Heart left ventricle (tissue), 16 donors: ENCODE data around the gene GPBP1L1. TPM values are rescaled to one million over a fixed set of nuclear protein-coding genes. Genes with fewer than 3 reads are reported as not detected.

Experiments
- ATAC-seq, 4 donors: fragments of 200-7000 bp; cut with Tn5 transposase; one replicate each; pipeline ENCODE4 v1.9.1; 2020 to 2022; ENCODE audit warnings: moderate library complexity in 4 of 4, mild to moderate bottlenecking in 3 of 4, moderate number of reproducible peaks in 1 of 4
- DNase-seq, 5 donors: peaks; one replicate each; pipeline ENCODE4 v3.0.0-alpha.2; 2020
- H3K27ac ChIP-seq, 12 donors: fragments of 200-600 bp; sonication (generic) in 4 of 12; one replicate each; pipeline versions ENCODE4 v1.5.0 to v1.8.0; 2016 to 2022; ENCODE audit warnings: mild to moderate bottlenecking in 2 of 12
- H3K27me3 ChIP-seq, 9 donors: fragments of 200-600 bp; sonication (generic) in 2 of 9; one replicate each; pipeline versions ENCODE4 v1.5.1 to v1.8.0; 2016 to 2022; ENCODE audit warnings: mild to moderate bottlenecking in 3 of 9
- H3K36me3 ChIP-seq, 9 donors: fragments of 200-600 bp; sonication (generic) in 2 of 9; one replicate each; pipeline versions ENCODE4 v1.5.0 to v1.8.0; 2018 to 2022; ENCODE audit warnings: mild to moderate bottlenecking in 2 of 9
- H3K4me1 ChIP-seq, 12 donors: fragments of 200-600 bp; sonication (generic) in 4 of 12; one replicate each; pipeline versions ENCODE4 v1.5.0 to v1.8.0; 2016 to 2022; ENCODE audit warnings: mild to moderate bottlenecking in 3 of 12
- H3K4me3 ChIP-seq, 12 donors: fragments of 200-600 bp; sonication (generic) in 4 of 12; one replicate each; pipeline versions ENCODE4 v1.5.0 to v1.8.0; 2017 to 2022; ENCODE audit warnings: mild to moderate bottlenecking in 9 of 12, moderate library complexity in 4 of 12
- H3K9me3 ChIP-seq, 12 donors: fragments of 200-600 bp; sonication (generic) in 4 of 12; one replicate each; pipeline versions ENCODE4 v1.5.0 to v1.8.0; 2016 to 2022; ENCODE audit warnings: mild to moderate bottlenecking in 1 of 12
- POLR2A ChIP-seq, 2 donors: fragments of 450-650 bp; IDR thresholded peaks; one replicate each; pipeline ENCODE4 v1.6.1; 2017; ENCODE audit warnings: antibody characterized with exemption in 2 of 2, mild to moderate bottlenecking in 2 of 2, moderate library complexity in 2 of 2
- WGBS, 4 donors: extraction: QIAGEN DNeasy Blood & Tissue Kit in 2 of 4; methylation state at CpG; one replicate each; pipeline versions ENCODE4 v1.1.5 to v1.1.7; 2013 to 2018; 5-methylcytosine and 5-hydroxymethylcytosine counted together
- intact Hi-C, 10 donors: fragments of 100-400 bp; cut with DNase I; formaldehyde crosslinking; loops; one replicate each; pipeline versions ENCODE4 v1.11.1 to v1.14.2; 2022
- polyA plus RNA-seq, 2 donors: library from polyadenylated mRNA; stranded (reverse); fragments of 200-250 nt; gene quantifications; one replicate each; pipeline ENCODE4 v1.2.3, GENCODE V29; 2013
- total RNA-seq, 9 donors: library from RNA; depleted of rRNA in 2 of 9; stranded (reverse); fragments of >200 nt in 2 of 9; fragmentation: NEBNext Ultra II Directional in 3 of 9; extraction: Animal tissue kit (Norgen Biotek cat#: 25700) in 3 of 9; gene quantifications; one replicate each; pipeline versions ENCODE4 v1.1.0 to v1.2.4, GENCODE V29; 2016 to 2023
- TF ChIP-seq, protein P1 (sequence below), 12 donors: fragments of 200-600 bp; sonication (generic) in 4 of 12; IDR thresholded peaks; one replicate each; pipeline versions ENCODE4 v1.5.0 to v1.8.0; 2018 to 2022; ENCODE audit warnings: antibody characterized with exemption in 12 of 12, mild to moderate bottlenecking in 5 of 12
- donor health status: ischemic (EF 13 %, LVEDD 7.1; RV severe dilation, severe dysfunction).
- donor health status: healthy with polysubstance abuse.
- donor health status: DM: no; HTN: yes; CAD: no.
- donor health status: DM: no; HTN: no; CAD: no.
- donor health status: ischemic (EF 25% LVEDD 6.9; RV normal size, moderate dysfunction).
- donor health status: ischemic (EF 25% LVEDD 5.7; RV mildly dilated, moderate dysfunction).
- donor health status: healthy.
- donor health status: DM: yes; HTN: yes; CAD: no.
- donor health status: ischemic (EF 35%, LVEDD 5.7; RV mildly dilated, moderate dysfunction).
- donor health status: nonischemic (EF 11% LVEDD 7.7; RV severe dilation, severe dysfunction).
- donor health status: DM: yes; HTN: yes; CAD: no.
- donor health status: PGD.
- donor health status: ischemic (EF 29% LVEDD 5.4; RV normal size, mild dysfunction).
- donor health status: nonischemic (EF 23%, LVEDD 6.1; RV moderate dilation, normal function).

Gene GPBP1L1
- total and polyA plus RNA-seq, 11 donors = 26.6 to 94.2 (median 76.0) TPM

DNA sequence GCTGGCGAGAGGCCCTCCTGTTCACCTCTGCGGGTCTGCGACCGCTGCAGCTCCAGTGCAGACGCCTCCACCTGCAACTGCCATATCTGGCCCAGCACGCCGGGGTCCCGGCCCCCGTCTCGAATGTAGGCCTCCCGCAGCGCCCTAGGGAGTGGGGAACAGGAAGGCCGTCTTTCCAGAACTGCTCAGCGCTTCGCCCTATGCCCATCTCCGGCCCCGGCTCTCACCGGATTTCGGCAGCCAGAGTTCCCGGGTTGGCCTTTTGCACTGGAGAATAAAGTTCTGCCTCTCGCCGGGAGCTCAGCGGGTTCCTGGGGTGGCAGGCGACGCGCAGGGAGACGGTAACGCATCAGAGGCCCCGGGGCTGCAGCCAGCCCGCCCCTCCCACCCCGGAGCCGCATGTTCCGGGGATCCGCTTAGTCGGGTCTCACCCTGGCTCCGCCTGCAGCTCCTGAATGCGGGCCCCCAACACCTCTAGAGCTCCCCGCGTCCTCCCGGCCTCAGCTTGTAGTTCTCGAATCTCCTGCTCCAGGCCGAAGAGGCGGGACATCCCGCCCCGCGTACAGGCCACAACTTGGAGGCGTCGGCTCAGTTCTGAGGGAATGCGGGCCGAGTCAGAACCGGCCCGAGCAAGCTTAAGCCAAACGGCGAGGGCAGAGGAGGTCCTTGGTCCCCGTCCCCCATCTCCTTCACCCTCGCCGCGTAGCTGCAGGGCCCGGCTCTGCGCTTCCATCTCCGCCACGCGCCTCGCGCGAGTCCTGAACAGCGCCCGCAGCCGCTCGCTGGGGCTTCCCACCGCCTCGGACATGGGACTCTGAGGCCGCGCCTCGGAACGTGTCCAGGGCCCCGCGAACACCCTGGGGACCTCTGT lies 63.6 kb downstream of the GPBP1L1 start:
- peaks cover 0 to 79% (median 45%) of the 10 kb centered on the region in 9 donors for H3K36me3 ChIP-seq
- peak overlapping the region in 10 of 12 donors; percentile 11 to 50 (median 38) for H3K4me3 ChIP-seq

DNA sequence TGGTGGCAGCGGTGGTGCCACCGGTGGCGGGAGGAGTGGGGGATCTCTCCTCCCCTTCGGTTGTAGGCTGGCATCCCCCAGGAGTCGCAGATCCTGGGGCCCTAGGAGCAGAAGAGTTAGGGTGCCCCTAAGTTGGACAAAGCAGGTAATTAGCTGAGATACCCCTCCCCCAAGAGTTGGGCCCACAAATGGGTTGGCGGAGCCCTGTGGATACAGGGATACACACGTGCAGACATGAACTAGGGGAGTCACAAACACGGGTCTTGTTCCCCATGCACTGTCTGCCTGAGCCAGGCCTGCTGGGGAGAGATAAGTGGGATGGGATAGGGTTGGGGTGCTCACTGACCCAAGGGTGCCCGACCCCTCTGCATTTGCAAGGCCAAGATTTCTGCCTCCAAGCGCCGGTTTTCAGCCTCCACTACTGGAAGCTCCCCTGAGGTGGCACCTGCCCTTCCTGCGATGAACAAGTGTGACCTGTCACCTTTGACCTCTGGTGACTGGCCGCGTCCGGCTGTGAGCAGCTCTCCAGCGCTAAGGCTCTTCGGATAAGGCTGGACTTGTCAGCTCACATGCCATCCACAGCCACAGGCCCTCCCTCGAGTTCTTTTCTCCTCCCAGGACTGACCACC lies 64.3 kb downstream of the GPBP1L1 start:
- 64 to 70% (median 67%) methylated on average over 18 of the region's 18 CpGs for WGBS, 4 donors
- no peaks in the 10 kb centered on the region for H3K9me3 ChIP-seq
- TF ChIP-seq, protein P1, sequence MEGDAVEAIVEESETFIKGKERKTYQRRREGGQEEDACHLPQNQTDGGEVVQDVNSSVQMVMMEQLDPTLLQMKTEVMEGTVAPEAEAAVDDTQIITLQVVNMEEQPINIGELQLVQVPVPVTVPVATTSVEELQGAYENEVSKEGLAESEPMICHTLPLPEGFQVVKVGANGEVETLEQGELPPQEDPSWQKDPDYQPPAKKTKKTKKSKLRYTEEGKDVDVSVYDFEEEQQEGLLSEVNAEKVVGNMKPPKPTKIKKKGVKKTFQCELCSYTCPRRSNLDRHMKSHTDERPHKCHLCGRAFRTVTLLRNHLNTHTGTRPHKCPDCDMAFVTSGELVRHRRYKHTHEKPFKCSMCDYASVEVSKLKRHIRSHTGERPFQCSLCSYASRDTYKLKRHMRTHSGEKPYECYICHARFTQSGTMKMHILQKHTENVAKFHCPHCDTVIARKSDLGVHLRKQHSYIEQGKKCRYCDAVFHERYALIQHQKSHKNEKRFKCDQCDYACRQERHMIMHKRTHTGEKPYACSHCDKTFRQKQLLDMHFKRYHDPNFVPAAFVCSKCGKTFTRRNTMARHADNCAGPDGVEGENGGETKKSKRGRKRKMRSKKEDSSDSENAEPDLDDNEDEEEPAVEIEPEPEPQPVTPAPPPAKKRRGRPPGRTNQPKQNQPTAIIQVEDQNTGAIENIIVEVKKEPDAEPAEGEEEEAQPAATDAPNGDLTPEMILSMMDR (IDR thresholded peaks at IDR 0.05) = no peak
- no peak for TF ChIP-seq POLR2A (IDR thresholded peaks at IDR 0.05)
- ATAC-seq (peak in 3 of 4 donors; percentile 5 to 20 (median 13)), DNase-seq (peak in 1 of 5 donors; percentile 19)
- peaks cover 0 to 79% (median 45%) of the 10 kb centered on the region in 9 donors for H3K36me3 ChIP-seq
- H3K4me3 ChIP-seq = peak overlapping the region in 9 of 12 donors; percentile 23 to 50 (median 40)
- peak overlapping the region; percentile 11 to 76 (median 56) for H3K27ac ChIP-seq
- no peaks in the 10 kb centered on the region for H3K27me3 ChIP-seq
- H3K4me1 ChIP-seq = peaks cover 0 to 42% (median 16%) of the 10 kb centered on the region in 12 donors
- intact Hi-C loops = no loop called here

More for the DNA sequence above, 63.6 kb downstream of the GPBP1L1 start:
- WGBS, 4 donors = 54 to 79% (median 60%) methylated on average over 36 to 78 of the region's 78 CpGs
- TF ChIP-seq, protein P1 (IDR thresholded peaks at IDR 0.05) = no peak
- no peak for TF ChIP-seq POLR2A (IDR thresholded peaks at IDR 0.05)
- Histone ChIP-seq H3K4me1 (peaks cover 0 to 42% (median 16%) of the 10 kb centered on the region in 12 donors), H3K9me3 (no peaks in the 10 kb centered on the region), H3K27me3 (no peaks in the 10 kb centered on the region), H3K27ac (peak overlapping the region in 6 of 12 donors; percentile 9 to 66 (median 50))
- ATAC-seq (peak in 3 of 4 donors; percentile 11 to 37 (median 27)), DNase-seq (peak; percentile 20 to 66 (median 34))
- intact Hi-C loops = no loop called here

DNA sequence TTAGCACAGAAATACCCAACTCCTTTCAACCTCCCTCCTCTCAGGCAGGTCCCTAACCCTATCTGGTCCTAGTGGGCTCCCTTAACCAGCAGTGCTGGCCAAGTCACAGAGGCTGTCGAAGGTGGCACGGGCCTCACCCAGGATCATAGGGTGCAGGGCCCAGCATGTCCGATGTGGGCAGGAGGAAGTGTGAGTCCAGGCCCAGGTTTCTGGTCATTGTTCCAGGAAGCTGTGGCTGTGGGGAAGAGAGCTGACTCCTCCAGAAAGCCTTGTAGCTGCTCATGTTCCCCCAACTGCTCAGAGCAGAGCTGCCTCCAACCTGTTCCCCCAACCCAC lies 64.9 kb downstream of the GPBP1L1 start:
- WGBS, 4 donors = 42 to 70% (median 54%) methylated on average over 3 of the region's 3 CpGs
- no peak for TF ChIP-seq POLR2A (IDR thresholded peaks at IDR 0.05)
- TF ChIP-seq, protein P1 (IDR thresholded peaks at IDR 0.05) = no peak
- H3K4me1 ChIP-seq = peaks cover 0 to 42% (median 16%) of the 10 kb centered on the region in 12 donors
- intact Hi-C loops = no loop called here
- H3K4me3 ChIP-seq = no peak overlapping the region
- DNase-seq = peak in 3 of 5 donors; percentile 19 to 43 (median 34)
- ATAC-seq = peak in 3 of 4 donors; percentile 37 to 41 (median 39)
- no peaks in the 10 kb centered on the region for H3K27me3 ChIP-seq
- peak overlapping the region; percentile 11 to 76 (median 56) for H3K27ac ChIP-seq
- H3K36me3 ChIP-seq = peaks cover 0 to 79% (median 45%) of the 10 kb centered on the region in 9 donors
- no peaks in the 10 kb centered on the region for H3K9me3 ChIP-seq
